ENCODE data around the gene PPIL3.

DNA sequence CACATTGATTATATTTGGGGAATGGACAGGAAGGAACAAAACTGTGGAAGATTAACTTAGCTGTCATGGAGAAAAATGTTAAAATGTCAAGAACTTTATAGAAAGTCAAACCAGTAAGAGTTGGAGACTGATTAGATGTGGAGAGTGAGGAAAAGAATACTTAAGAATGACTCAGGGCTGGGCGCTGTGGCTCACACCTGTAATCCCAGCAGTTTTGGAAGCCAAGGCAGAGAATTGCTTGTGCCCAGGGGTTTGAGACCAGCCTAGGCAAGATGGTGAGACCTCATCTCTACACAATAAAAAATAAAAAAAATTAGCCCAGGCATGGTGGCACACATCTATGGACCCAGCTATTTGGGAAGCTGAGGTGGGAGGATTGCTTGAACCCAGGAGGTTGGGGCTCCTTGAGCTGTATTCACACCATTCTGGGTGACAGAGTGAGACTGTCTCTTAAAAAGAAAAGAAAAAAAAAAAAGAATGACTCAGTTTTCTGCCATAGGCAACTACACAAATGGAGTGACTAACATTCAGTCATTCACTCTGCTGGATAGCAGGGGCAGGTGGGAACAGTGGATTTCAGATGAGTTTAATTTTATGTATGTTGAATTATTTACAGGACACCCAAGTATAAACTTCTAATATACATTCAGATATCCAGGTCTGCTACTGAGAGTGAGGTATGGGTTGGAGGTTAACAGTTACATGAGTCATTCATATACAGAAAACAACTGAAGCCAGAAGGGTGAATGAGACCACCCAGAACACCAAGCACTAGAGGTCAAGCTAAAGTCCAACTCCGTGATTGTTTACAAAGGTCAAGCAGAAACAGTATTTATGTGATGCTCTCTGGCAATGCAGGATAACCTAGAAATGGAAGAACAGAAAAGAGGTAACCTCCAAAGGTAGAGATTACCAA is 40.7 kb upstream of the PPIL3 start:
- TF ChIP-seq, protein P1, sequence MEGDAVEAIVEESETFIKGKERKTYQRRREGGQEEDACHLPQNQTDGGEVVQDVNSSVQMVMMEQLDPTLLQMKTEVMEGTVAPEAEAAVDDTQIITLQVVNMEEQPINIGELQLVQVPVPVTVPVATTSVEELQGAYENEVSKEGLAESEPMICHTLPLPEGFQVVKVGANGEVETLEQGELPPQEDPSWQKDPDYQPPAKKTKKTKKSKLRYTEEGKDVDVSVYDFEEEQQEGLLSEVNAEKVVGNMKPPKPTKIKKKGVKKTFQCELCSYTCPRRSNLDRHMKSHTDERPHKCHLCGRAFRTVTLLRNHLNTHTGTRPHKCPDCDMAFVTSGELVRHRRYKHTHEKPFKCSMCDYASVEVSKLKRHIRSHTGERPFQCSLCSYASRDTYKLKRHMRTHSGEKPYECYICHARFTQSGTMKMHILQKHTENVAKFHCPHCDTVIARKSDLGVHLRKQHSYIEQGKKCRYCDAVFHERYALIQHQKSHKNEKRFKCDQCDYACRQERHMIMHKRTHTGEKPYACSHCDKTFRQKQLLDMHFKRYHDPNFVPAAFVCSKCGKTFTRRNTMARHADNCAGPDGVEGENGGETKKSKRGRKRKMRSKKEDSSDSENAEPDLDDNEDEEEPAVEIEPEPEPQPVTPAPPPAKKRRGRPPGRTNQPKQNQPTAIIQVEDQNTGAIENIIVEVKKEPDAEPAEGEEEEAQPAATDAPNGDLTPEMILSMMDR (IDR thresholded peaks at IDR 0.05), result no peak
- TF ChIP-seq POLR2A (IDR thresholded peaks at IDR 0.05), result no peak
